HS-5 (cell line): ENCODE results near the gene CYSTM1.

Experiments
- DNase-seq: peaks from one replicate; pipeline ENCODE4 v3.0.0-alpha.2; 2012; ENCODE audit warnings: low read depth

The CYSTM1 gene, protein sequence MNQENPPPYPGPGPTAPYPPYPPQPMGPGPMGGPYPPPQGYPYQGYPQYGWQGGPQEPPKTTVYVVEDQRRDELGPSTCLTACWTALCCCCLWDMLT

DNA sequence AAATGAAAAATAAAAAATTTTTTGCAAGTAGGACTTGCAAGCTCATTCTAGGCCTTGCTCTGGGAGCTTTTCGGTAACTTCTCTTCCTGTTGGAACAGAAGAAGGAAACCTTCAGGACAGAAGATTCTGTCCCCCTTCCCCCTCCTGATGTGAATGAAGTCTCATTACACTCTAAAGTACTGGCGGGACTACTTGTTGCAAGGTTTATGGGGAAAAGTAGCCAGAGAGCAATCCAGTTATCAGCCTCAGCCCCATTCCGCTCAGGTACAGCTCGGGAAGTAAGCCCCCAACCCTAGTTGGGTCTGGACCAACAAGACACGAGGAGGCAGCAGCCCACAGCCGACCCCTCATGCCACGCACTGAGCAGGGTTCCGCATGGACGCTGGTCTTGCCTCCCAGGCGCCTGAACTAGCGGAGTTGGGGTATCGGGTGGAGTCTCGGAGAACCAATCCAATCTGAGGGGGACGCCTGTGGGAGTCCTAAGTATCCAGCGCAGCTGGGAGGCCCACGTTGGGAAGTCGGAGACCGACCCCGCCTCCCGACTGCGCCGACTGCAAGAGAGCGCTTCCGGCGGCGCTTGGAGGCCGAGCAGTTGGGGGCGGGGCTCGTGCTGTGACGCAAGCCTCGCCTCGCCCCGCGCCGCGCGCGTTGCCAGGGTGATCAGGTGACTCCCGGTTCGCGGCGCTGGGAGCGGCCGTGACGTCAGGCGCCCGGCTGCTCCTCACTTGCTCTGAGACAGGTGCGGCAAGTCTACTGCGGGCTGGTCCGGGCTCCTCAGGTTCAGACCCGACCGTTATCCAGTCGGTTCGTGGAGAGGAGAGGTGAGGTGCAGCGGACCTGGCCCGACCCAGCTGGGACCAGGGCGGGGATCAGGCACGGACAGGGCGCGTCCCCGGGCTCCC lies at the start of gene CYSTM1:
TSS of gene CYSTM1 (plus strand) at position 724 of the 902 bp plus-strand sequence. CDS start 19,278 bp downstream, outside the sequence.
- DNase-seq, result no peak

DNA sequence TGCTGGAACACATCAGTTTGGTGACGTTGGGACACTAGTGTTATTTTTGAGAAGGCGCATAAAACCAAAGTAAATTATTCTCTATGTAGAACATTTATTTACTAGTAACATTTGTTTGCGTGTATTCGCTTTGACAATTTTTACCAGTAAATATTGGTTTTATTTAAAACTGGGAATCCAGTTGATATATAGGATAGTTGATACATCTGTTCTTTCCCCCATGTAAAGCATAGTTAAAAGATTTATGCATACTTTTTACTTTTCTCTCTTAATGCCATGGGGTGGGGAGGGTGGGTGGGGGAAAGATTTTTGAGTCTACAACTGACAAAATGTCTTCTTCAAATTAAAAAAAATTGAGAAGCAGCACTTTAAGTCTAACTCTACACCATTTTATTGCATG lies 49.4 kb upstream of the CYSTM1 start, which contains the start of gene IGIP:
TSS of gene IGIP (plus strand) at position 301 of the 400 bp plus-strand sequence. CDS start 2,540 bp downstream, outside the sequence.
- DNase-seq, result no peak

DNA sequence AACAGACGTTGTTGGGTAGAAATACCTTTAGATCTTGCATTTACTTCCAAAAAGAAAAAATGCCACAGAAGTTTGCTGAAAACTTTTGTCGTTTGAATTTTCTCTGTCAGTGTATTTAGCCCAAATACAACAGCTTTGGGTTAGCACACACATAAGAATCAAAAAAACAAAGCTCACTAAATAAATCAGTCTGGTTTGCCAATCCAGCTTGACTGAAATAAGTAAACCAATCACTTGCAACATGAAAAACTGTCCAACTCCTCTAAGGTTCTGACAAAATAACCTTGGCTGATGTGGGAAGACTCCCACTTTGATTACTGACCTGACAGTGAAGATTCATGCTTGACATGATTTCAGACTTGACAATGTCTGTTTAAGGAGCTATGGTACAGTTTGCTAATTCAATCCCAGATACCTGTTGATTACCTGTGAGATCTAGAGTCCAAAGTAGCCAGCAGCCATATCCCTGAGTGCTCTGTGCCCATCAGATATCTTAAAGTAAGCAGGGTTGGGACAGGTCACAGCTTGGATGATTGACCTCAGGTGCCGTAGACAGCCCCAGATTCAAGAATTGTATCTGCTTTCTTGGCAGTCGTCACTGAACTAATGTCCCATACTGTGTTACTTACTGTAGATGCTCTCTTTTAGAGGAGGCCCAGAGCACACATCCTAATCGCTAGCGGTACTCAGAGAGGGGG lies 48.5 kb upstream of the CYSTM1 start:
- no peak for DNase-seq

DNA sequence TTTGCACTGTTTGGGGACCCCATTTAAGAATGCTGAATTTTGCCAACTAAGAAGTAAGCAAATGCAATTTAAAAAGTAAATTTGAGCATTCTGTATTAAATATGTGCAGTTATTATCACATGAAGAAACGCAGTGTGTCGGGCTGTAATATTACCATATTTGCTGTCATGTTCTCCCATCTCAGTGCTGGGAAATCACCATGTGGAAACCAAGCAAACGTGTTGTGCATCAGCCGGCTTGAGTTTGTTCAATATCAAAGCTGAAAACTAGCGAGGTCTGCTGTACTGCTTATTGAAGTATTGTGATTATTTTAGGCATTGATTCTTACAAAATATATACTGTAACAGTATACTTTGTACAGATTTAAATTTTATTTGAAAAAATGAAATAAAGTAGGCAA lies 46.6 kb upstream of the CYSTM1 start:
- DNase-seq, result no peak

DNA sequence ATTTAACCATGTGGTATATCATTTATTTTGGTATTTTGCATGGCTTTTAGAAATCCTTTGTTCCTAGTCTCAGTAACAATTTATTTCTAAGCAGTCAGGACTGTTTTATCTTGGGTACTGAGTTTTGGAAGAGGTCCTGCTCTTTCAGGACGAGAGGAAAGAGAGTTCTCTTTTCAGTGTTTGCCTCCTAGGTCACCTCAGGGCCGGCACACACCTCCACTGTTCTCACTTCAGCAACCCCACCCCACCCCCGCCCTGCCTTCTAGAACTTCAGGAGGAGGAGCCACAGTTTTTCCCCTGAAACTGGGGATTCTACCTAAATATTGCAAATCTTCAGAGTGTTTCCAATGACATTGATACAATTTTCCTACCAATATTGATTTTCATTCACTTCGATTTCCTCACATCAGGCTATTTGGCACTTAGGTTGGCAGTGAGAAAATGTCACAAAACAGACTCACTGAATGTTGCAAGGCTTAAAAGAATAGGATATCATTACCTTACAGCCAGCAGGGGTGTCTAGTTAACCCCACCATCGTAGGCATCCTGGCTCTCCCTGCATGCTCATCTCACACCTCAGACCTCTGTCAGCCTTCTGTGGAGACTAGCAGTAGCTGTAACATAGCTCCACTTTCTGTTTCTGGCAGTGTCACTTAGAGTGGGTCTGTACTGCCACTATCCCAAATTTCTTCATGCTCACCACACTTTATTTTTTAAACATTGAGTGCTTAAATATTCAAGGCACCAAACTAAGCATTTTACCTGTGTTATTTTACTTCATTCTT lies 43.8 kb upstream of the CYSTM1 start:
- DNase-seq, result no peak

DNA sequence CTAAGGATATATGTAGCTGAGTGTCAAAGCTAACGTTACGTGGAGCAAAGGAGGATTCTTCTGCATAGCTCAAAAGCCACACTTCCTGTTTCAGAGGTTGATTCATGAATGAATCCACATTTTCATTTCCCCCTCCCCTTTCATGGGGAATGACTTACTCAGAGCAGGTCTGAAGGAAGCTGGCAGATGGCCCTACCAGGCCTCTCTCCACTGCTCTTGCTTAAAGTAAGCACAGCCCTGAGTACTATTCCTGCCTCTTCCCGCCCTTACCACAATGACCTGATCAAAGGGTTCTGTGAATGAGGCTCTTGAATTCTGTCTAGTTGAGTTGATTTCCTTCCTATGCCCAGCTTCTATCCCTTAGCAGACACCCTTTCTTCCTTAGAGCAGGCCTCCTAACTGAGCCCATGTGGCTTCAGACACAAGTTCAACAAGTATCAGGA lies 43.0 kb upstream of the CYSTM1 start:
- peak; percentile 94 for DNase-seq

DNA sequence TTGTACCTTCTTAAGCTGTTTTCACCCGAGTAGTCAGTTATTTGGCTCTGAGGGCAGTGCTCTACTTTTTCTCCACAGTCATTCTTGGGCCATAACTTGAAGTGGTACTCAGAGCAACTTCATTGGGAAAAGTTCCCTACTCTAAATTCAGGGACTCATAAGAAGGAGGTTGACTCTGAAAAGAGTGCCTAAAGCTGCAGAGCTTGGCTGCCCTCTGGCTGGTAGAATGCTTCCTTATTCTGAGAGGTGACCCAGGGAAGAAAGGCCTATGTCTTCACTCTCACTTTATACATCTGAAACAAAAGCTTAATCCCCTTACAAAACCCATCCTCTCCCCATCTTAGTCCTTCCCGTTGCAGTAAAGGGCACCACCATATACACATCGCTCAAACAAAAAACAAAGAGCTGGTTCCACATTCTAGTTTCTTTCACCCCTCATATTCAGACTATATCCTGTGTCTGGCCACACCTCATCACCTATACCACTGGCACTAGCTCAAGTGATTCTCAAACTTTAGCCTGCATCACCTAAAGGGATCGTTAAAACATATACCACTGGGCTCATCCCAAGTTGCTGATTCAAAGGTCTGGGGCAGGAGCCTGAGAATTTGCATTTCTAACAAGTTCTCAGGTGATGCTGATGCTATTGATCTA lies 41.3 kb upstream of the CYSTM1 start:
- no peak for DNase-seq

DNA sequence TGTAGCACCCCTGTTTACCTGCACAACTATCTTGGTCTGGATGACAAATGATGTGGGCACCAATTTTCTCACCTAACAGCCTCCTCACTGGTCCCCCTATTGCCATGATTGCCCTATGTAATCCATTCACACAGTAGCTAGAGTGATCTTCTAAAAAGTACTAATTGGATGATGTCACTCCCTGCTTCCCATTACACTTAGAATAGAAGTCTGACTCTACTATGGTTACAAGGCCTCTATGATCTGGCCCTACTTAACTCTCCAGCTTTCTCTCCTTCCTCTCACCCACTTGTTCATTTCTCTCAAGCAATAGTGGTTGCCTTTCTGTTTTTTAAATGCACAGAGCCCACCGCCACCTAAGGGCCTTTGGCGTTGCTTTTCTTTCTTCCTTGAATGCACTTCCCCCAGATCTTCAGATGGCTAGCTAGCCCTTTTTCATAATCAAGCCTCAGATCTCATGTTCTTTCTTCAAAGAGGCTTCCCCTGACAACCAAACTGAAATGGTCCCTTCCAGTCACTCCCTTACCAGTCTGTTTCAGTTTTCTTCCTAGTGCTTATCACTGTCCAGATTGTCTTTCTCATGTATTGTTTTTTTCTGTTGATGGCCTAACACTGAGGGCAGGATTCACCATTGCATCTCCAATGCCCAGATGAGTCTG lies 40.6 kb upstream of the CYSTM1 start:
- DNase-seq, result no peak

DNA sequence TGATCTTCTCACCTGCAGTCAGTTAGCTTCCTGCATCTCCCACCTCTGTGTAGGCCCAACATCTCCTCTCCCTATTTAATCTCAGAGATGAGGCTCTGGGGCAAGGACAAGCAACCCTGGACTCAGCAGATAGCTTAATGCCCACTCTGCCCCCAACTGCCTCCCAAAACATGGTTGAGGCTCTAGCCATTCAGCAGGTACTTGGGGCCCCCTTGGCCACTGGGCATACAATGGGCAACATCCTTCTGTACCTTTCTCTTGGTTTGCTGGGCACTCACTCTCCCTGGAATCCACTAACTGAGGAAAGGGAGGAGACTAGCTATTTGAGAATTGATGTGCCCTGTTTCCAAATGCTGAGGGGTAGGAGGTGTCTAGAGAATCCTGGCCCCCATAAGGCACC lies 39.9 kb upstream of the CYSTM1 start:
- DNase-seq, result no peak

DNA sequence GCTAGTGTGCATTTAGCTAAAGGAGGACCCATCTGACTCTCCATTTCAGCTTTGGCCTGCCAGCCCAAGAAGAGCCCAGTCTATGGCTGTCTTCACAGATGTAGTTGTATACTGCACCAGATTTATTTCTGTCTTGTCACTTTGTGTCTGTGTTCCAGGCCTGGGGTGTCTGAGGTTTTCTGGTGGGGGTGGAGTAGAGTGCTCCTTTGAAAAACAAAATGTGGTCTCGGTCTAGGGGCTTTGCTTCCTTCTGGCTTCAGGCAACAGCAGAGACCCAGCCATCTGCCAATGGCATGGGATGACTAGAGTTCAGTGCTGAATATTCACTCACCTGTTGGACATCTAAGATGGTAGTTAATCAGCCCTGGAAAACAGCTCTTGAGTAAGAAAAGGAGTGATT lies 38.4 kb upstream of the CYSTM1 start:
- no peak for DNase-seq

DNA sequence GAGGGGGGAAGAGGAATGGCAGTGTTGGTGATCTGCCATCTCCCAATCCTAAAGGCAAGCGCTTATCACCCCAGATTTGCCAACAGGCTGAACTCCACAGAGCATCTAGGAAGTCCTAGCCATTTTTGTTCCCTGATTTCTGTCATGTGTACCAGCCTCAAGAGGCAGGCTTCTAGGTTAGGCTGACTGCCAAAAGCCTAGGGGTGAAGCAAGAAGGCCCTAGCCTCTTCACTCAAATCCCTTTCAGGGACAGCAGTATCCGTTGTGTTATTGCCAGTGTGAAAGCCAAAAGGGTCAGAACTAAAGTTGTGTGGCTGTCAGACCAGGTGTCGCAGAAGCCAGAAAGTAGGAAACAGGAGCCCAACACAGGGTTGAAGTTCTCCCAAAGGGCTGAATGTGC lies 34.6 kb upstream of the CYSTM1 start:
- DNase-seq, result no peak

DNA sequence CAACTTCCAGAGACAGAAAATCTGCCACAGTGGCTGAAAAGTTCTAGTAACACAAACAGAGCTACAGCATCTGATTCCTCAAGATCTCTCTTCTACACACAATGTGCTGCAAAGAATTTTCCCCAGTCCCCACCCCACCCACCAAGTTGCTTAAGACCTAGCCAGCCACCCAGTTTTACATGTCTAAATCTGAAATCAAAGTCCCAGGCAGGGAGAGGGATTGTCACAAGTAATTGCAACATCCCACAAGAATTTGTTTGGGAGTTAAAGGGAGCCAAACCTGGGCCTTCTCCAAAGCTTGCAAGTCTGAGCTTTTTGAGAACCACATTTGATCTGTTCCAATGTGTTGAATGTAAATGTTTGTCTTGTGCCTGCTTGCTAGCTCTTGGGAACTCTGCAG lies 33.7 kb upstream of the CYSTM1 start:
- DNase-seq, result no peak

DNA sequence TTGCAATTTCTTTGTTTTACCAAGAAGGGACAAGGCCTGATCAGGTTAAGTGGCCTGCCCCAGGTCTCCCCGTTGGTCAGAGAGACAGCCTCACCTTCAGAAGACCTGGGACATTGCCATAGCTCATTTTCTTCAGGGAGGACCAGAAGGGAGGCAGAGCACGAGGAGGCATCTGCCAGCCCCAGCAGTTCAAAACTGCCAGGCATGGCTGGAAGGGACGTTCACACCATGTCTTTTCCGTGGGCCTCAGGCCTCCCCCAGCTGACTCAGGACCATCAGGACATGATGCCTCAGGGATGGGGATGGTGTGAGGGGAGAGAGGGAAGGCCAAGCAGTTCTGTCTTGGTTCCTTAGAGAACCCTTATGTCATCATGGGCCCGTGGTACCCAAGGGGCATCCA lies 32.7 kb upstream of the CYSTM1 start:
- no peak for DNase-seq

DNA sequence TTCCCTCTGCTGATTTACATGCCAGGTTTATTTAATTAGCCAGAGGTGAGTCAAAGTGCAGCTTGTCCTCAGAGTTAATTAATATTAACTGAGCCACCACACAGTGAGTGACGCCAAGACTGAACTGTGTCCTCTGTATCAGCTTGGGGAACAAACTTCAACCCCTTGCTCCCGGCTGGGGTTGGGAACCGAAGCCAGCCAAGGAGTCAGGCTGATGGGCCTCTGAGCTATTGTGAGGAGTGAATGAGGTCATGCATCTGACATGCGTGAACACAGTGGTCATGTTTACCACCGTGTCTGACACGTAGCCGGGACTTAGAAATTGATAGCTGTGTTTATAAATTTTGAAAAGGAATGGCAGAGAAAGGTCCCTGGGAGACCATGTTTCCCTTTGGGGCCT lies 32.1 kb upstream of the CYSTM1 start:
- DNase-seq, result no peak

DNA sequence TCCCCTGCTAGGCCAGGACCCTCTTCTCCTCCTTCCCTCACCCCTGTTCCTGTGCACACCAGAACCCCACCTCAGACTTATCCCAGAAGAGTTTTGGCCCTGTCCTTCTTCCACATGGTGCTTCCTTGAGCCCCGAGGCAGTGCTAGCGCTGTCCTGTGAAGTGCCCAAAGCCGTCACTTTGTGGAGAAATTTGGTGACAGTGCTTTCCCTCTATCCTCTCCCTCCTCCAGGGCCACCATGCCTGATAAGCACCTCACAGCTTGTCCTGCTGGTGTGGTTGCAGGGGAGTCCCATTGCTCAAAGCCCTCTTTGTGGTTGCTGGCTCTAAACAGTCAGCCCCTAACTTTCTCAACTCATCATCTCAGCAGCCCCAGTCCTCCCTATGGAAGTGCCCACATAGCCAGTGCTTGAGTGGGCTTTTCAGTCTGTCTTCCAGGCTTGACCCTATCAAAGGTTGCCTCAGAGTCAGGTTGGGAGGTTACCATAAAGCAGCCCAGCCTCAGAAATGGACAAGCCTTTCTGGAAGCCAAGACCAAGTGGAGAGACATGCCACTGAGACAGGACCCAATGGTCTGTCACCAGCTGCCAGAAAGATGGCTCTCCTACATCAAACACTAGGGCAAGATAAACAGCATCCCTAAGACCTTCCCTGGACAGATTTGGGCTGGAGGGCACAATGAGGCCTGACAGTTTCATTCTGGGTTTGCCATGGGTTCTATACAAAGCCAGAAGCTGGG lies 31.3 kb upstream of the CYSTM1 start:
- DNase-seq, result no peak

DNA sequence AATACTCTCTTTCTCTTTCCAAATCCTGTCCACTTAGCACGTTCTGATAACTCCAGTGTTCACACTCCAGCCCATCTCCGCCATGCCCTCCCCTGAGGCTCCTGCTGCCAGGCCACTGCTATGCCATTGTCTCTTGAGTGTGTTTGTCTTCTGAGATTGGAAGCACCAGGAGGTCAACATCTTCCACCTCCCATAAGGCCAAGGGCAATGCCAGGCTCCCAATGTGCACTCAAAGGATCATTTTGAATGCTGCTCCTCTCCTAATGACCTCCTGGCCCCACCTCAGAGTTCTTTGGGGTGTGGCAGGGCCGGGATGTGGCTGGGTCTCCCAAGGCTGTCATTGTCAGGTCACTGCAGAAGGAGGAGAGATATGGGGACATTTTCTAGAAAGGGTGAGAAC lies 29.7 kb upstream of the CYSTM1 start:
- DNase-seq, result no peak

DNA sequence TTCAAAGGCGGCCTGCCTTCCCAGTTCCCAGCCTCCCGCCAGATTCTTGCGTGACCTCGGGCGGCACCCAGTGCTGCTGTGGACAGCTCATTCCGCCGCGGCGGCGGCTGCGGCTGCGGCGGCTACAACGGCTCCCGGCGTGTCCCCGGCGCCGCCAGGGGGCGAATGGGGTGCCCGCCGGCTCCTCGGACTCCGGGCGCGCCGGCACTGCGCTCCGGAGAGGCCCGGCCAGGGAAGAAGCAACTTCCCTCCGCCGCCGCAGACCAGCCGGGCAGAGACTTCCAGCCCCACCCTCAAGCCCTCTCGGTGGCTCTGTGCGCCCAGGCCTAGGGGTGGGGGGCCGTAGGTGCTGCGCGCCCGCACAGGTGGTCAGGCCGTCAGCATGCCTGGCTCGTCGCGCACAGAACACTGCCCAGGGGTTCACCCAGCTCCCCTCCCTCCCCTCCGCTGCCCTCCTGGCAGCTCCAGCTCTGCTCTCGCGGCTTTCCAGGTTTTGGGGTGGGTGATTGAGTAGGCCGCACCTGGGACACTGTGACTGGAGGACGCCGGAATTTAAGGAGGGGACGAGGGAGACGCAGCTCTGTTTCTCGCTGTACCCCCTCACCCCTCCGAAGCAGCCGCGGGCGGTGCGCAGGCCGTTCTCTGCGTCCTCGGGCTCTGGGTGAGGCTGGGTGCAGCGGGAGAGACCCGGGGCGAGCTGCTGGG lies 29.0 kb upstream of the CYSTM1 start:
- no peak for DNase-seq

DNA sequence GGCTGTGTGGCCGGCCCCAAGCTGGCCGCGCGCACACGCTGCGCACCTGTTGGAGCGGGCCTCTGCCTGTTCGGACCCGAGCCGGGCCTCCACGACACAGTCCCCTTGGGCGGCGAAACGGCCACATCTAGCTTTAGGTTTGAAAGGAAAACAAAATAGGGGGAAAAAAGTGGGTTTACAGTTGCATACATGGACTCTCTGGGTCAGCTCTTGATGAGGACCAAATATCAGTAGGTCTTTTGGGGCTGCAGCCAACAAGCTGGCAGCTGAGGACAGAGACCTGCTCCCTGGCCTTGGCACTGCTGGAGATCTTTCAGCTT lies 28.5 kb upstream of the CYSTM1 start:
- no peak for DNase-seq

DNA sequence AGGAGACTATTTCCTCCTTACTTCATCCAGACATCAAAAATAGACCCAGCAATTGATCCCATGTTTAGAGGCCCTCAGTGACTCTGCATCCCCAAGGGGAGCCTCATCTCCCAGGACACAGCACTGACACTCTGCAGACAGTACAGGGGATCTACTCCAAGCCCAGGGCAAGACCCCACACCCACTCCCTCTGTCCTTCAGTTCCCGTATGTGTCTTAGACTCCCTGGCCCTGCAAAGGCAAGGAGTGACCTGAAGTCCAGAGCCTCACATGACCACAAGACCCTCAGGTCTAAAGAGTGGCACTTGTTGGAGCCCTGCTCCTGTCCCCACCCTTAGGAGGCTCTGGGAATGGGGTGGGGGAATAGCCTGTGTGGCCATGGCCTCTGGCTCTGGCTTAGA lies 27.5 kb upstream of the CYSTM1 start:
- no peak for DNase-seq

DNA sequence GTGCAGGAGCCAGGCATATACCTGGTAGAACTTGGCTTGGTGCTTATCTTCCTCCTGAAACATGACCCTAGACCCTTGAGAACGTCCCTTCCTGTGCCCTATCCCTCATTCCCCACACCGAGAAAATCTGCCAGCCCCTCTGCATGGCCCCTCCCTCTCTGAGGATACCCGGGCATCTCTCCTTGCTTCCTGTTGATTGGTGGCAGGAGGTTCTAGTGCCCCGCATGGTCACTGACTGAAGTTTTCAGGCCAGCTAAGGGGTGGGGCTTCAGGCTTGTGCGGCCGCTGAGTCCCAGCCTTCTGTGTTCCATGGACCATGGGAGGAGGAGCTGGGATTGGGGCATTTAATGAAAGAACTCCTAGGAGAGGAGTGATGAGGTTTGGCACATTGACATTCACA lies 26.5 kb upstream of the CYSTM1 start:
- DNase-seq, result no peak
